Prostate gland (tissue), 2 donors: ENCODE data around the gene EDDM13. TPM values are rescaled to one million over a fixed set of nuclear protein-coding genes. Genes with fewer than 3 reads are reported as not detected.

Experiments used
- DNase-seq: peaks from one replicate; pipeline ENCODE4 v3.0.0-alpha.2; 2019; ENCODE audit warnings: low spot score
- H3K27ac ChIP-seq, 2 donors: fragments of 200-600 bp; sonication (generic); 2 replicates each; pipeline ENCODE4 v1.5.1; 2017 to 2019
- H3K27me3 ChIP-seq: fragments of 200-600 bp; sonication (generic); replicated peaks from 2 replicates; pipeline ENCODE4 v1.5.1; 2019; ENCODE audit not compliant: insufficient read depth
- H3K36me3 ChIP-seq, 2 donors: fragments of 200-600 bp; sonication (generic); 1 replicate in 1 of 2; 2 replicates in 1 of 2; pipeline versions ENCODE4 v1.5.1 to v1.8.1; 2017 to 2019
- H3K4me1 ChIP-seq: fragments of 200-600 bp; sonication (generic); replicated peaks from 2 replicates; pipeline ENCODE4 v1.5.1; 2019
- H3K4me3 ChIP-seq, 2 donors: fragments of 200-600 bp; sonication (generic); 2 replicates each; pipeline ENCODE4 v1.5.1; 2017 to 2019
- H3K9me3 ChIP-seq: fragments of 200-600 bp; sonication (generic); 2 replicates; pipeline ENCODE4 v1.5.1; 2017
- POLR2A ChIP-seq: fragments of 450-650 bp; IDR thresholded peaks from one replicate; pipeline ENCODE4 v1.6.1; 2016; ENCODE audit warnings: antibody characterized with exemption, mild to moderate bottlenecking
- POLR2AphosphoS5 ChIP-seq: sonication (generic); formaldehyde crosslinking; IDR thresholded peaks from one replicate; pipeline ENCODE4 v1.6.1; 2017; ENCODE audit warnings: antibody characterized with exemption
- whole genome bisulfite sequencing: methylation state at CpG from one replicate; pipeline ENCODE4 v1.1.5; 2018; 5-methylcytosine and 5-hydroxymethylcytosine counted together
- intact Hi-C: fragments of 100-400 bp; cut with DNase I; formaldehyde crosslinking; loops from one replicate; pipeline ENCODE4 v1.14.2; 2022
- total RNA-seq, 2 donors: library from RNA; depleted of rRNA; stranded (reverse); fragments of >200 nt; gene quantifications; one replicate each; pipeline ENCODE4 v1.1.0, GENCODE V29; 2016
- TF ChIP-seq, protein P1 (sequence below), 4 experiments: fragments of 200-600 bp in 2 of 4; fragments of 450-650 bp in 2 of 4; sonication (generic) in 2 of 4; IDR thresholded peaks; 1 replicate in 3 of 4; 2 replicates in 1 of 4; pipeline ENCODE4 v1.5.1; 2016 to 2019; ENCODE audit warnings: antibody characterized with exemption in 4 of 4, mild to moderate bottlenecking in 2 of 4, moderate library complexity in 2 of 4

Gene EDDM13
- total RNA-seq, 2 donors from 2014 or later, result not detected

DNA sequence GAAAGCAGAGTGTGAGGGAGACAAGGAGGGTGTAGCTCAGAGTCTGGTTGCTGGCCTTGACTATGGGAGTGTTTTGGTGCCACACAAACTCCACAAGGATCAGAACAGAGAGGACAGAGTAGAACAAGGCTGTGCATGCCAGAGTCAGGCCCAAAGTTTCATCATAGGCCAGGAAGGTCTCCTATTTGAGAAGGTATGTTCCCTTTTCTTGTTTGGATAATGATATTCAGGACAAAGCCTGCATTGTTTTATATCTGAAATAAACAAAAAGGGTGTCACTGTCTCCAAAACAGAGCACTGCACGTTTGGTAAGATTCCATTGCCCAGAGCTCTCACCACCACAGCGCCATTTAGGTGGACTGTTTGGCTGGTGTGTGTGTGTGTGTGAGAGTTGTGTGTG is 45.2 kb downstream of the EDDM13 start:
- Histone ChIP-seq H3K27ac (no peak overlapping the region), H3K9me3 (no peaks in the 10 kb centered on the region), H3K27me3 (no peaks in the 10 kb centered on the region), H3K4me1 (no peaks in the 10 kb centered on the region), H3K36me3 (no peaks in the 10 kb centered on the region), H3K4me3 (no peak overlapping the region)
- DNase-seq, result no peak
- TF ChIP-seq, protein P1, sequence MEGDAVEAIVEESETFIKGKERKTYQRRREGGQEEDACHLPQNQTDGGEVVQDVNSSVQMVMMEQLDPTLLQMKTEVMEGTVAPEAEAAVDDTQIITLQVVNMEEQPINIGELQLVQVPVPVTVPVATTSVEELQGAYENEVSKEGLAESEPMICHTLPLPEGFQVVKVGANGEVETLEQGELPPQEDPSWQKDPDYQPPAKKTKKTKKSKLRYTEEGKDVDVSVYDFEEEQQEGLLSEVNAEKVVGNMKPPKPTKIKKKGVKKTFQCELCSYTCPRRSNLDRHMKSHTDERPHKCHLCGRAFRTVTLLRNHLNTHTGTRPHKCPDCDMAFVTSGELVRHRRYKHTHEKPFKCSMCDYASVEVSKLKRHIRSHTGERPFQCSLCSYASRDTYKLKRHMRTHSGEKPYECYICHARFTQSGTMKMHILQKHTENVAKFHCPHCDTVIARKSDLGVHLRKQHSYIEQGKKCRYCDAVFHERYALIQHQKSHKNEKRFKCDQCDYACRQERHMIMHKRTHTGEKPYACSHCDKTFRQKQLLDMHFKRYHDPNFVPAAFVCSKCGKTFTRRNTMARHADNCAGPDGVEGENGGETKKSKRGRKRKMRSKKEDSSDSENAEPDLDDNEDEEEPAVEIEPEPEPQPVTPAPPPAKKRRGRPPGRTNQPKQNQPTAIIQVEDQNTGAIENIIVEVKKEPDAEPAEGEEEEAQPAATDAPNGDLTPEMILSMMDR (IDR thresholded peaks at IDR 0.05), result no peak
- TF ChIP-seq POLR2A (no peak), POLR2AphosphoS5 (no peak)
- intact Hi-C loops, result no loop called here
- WGBS, result 55% methylated on average over 2 of the region's 2 CpGs

GRCh38 chr19:56319991-56320390 is 47.4 kb downstream of the EDDM13 start:
- H3K27me3 ChIP-seq, result no peaks in the 10 kb centered on the region
- no peaks in the 10 kb centered on the region for H3K4me1 ChIP-seq
- no peak for TF ChIP-seq POLR2AphosphoS5
- TF ChIP-seq POLR2A, result no peak
- TF ChIP-seq, protein P1 (IDR thresholded peaks at IDR 0.05), result no peak
- no peak for DNase-seq
- H3K27ac ChIP-seq, result no peak overlapping the region
- H3K36me3 ChIP-seq, result no peaks in the 10 kb centered on the region
- H3K9me3 ChIP-seq, result no peaks in the 10 kb centered on the region
- no peak overlapping the region for H3K4me3 ChIP-seq
- 80% methylated on average over 3 of the region's 3 CpGs for WGBS
- intact Hi-C loops, result no loop called here

DNA sequence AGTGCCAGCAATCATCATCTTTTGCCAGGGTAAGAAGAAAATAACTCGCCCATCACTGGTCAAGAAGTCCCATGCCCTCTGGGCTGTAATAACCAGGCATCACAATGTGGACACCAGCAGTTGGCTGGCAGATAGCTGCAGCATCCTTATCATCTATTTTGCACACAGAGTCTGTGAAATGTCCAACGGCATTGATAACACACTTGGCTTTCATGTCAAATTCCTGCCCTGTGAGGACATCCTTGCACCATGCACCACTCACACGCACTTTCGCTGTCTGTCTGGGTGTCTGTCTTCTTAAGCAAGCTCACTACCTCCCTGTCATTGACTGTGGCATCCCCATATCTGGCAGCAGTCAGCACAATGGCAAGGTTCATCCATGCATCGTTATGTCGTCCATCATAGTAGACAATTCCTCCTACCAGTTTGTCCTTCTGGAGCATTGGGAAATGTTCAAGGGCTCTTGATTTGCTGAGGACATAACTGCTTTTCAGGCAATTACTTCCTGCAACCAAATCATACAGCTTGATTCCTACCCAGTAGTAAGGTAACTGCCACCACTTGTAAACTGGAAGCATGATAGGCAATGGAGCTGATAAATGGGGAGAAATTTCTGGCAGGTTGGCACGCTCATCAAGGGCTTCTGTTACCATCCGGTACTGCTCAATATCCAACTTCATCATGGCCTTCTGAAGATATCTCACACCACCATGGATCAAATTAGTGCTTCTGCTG is 48.9 kb downstream of the EDDM13 start:
- DNase-seq, result no peak
- Histone ChIP-seq H3K4me3 (no peak overlapping the region), H3K27ac (no peak overlapping the region), H3K9me3 (no peaks in the 10 kb centered on the region), H3K27me3 (no peaks in the 10 kb centered on the region), H3K4me1 (no peaks in the 10 kb centered on the region), H3K36me3 (no peaks in the 10 kb centered on the region)
- WGBS, result 89% methylated on average over 8 of the region's 8 CpGs
- TF ChIP-seq, protein P1 (IDR thresholded peaks at IDR 0.05), result no peak
- no peak for TF ChIP-seq POLR2AphosphoS5
- TF ChIP-seq POLR2A, result no peak
- intact Hi-C loops, result no loop called here

DNA sequence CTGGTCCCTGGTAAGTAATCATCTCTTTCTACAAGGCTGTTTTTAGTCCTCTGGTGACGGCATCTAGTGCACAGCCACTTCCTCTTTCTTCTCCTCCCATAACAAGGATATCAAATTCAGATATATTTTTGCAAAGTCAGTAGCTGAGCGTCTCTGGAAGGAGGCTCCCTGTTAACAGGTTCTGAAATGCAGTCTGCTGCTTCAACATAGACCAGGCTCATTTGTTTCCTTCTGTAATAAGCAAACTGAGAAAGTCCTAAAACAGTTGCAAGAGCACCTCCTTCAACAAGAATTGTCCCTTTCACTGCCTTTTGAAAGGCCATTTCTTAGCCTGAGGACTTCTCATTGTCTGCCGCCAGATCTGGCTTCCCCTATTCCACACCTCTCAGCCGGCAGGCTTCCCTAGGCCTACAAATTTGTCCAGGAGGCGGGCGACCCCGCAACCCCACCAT is 49.5 kb downstream of the EDDM13 start:
- intact Hi-C loops, result no loop called here
- H3K27ac ChIP-seq, result no peak overlapping the region
- H3K4me1 ChIP-seq, result no peaks in the 10 kb centered on the region
- TF ChIP-seq, protein P1 (IDR thresholded peaks at IDR 0.05), result no peak
- TF ChIP-seq POLR2AphosphoS5, result no peak
- TF ChIP-seq POLR2A, result no peak
- H3K9me3 ChIP-seq, result no peaks in the 10 kb centered on the region
- no peaks in the 10 kb centered on the region for H3K36me3 ChIP-seq
- no peak for DNase-seq
- 74% methylated on average over 7 of the region's 7 CpGs for WGBS
- no peak overlapping the region for H3K4me3 ChIP-seq
- H3K27me3 ChIP-seq, result no peaks in the 10 kb centered on the region

- Histone ChIP-seq H3K36me3 (no peaks in the 10 kb centered on the region), H3K9me3 (no peaks in the 10 kb centered on the region), H3K4me1 (no peaks in the 10 kb centered on the region), H3K27ac (no peak overlapping the region), H3K27me3 (no peaks in the 10 kb centered on the region), H3K4me3 (no peak overlapping the region)
- intact Hi-C loops, result no loop called here
- no peak for DNase-seq
- TF ChIP-seq POLR2AphosphoS5, result no peak
- TF ChIP-seq, protein P1 (IDR thresholded peaks at IDR 0.05), result no peak
- WGBS, result 86% methylated on average over 1 of the region's 1 CpG
These were observed 51.9 kb downstream of the EDDM13 start for GRCh38 chr19:56324436-56324835.
